AG10803 (cell line): Measurements from ENCODE around the gene USP9X.
A peak's percentile ranks its signal among the peaks of the same experiment; 100 is the strongest.
"Not testable (repeated sequence)": the region's sequence is repeated elsewhere in the genome, so short reads cannot be mapped to it uniquely, and the experiment has no call there.

Experiments
- DNase-seq: peaks from one replicate; pipeline ENCODE4 v3.0.0; 2010; ENCODE audit warnings: low read depth
- H3K4me3 ChIP-seq: 2 replicates; pipeline ENCODE4 v1.5.1; 2011; ENCODE audit warnings: mild to moderate bottlenecking, low read length, control low read depth
- CTCF ChIP-seq: conservative IDR thresholded peaks from 2 replicates; pipeline ENCODE4 v1.5.1; 2011; ENCODE audit warnings: mild to moderate bottlenecking, low read length, control low read depth, inconsistent platforms

The USP9X gene

GRCh38 chrX:41276661-41277506 lies 191.6 kb downstream of the USP9X start:
- H3K4me3 ChIP-seq = peak overlapping the region; percentile 56
- DNase-seq = no peak
- TF ChIP-seq CTCF = no peak

GRCh38 chrX:41282307-41282706 lies 197.1 kb downstream of the USP9X start:
- not testable (repeated sequence) for DNase-seq, H3K4me3 ChIP-seq

- H3K4me3 ChIP-seq = not testable (repeated sequence)
Measured at GRCh38 chrX:41285928-41286327, 200.7 kb downstream of the USP9X start.

More at GRCh38 chrX:41285928-41286327, 200.7 kb downstream of the USP9X start:
- not testable (repeated sequence) for DNase-seq
